ENCODE data around the gene MYH15. TPM values are rescaled to one million over a fixed set of nuclear protein-coding genes. Genes with fewer than 3 reads are reported as not detected.

Gene MYH15
- total and polyA plus RNA-seq, 7 donors, result under 0.01 to 0.60 (median 0.31) TPM; not detected in 3

GRCh38 chr3:108414007-108414406 is 96.4 kb downstream of the MYH15 start:
- no peaks in the 10 kb centered on the region for H3K36me3 ChIP-seq
- 92 to 96% methylated on average over 5 of the region's 5 CpGs for WGBS, 2 donors
- intact Hi-C loops (cut with DNase I), result no loop called here

DNA sequence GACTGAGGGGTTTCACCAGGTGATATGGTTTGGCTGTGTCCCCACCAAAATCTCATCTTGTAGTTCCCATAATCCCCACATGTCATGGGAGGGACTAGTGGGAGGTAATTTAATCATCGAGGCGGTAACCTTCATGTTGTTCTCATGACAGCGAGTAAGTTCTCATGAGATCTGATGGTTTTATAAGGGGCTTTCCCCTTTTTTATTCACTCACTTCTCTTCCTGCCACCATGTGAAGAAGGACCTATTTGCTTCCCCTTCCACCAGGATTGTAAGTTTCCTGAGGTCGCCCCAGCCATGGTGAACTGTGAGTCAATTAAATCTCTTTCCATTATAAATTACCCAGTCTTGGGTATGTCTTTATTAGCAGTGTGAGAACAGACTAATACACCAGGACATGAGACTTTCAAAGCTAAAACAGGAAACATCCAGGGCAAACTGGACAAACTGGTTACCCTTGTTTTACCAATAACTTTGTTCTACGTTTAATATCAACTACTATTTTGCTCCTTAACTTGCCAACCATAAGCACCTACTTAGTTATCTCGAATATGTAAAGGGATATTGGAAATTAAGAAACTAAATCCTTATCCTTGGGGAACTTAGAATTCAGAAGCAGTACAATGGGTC is 98.2 kb downstream of the MYH15 start:
- intact Hi-C loops (cut with DNase I), result no loop called here
- TF ChIP-seq POLR2AphosphoS5 (IDR thresholded peaks at IDR 0.05), result no peak
- no peak for TF ChIP-seq EP300 (IDR thresholded peaks at IDR 0.05)
- no peak for TF ChIP-seq CTCF (IDR thresholded peaks at IDR 0.05)
- TF ChIP-seq POLR2A (IDR thresholded peaks at IDR 0.05), result no peak
- DNase-seq, result no peak
- 67 to 83% methylated on average over 6 of the region's 6 CpGs for WGBS, 2 donors
- Histone ChIP-seq H3K36me3 (no peaks in the 10 kb centered on the region), H3K9me3 (no peaks in the 10 kb centered on the region), H3K27ac (no peak overlapping the region), H3K4me1 (no peaks in the 10 kb centered on the region), H3K4me3 (no peak overlapping the region), H3K27me3 (no peaks in the 10 kb centered on the region)

More at GRCh38 chr3:108414007-108414406, 96.4 kb downstream of the MYH15 start:
- no peaks in the 10 kb centered on the region for H3K9me3 ChIP-seq
- no peaks in the 10 kb centered on the region for H3K27me3 ChIP-seq
- no peak overlapping the region for H3K4me3 ChIP-seq
- H3K4me1 ChIP-seq, result no peaks in the 10 kb centered on the region
- H3K27ac ChIP-seq, result no peak overlapping the region
- TF ChIP-seq POLR2AphosphoS5 (IDR thresholded peaks at IDR 0.05) (no peak), EP300 (IDR thresholded peaks at IDR 0.05) (no peak), POLR2A (IDR thresholded peaks at IDR 0.05) (no peak), CTCF (IDR thresholded peaks at IDR 0.05) (no peak)
- DNase-seq, result no peak

- Histone ChIP-seq H3K4me3 (no peak overlapping the region), H3K36me3 (no peaks in the 10 kb centered on the region), H3K27ac (no peak overlapping the region), H3K27me3 (no peaks in the 10 kb centered on the region), H3K9me3 (no peaks in the 10 kb centered on the region), H3K4me1 (peaks cover 0 to 8% (median 0%) of the 10 kb centered on the region in 4 donors)
- no peak for DNase-seq
- TF ChIP-seq CTCF (IDR thresholded peaks at IDR 0.05) (no peak), POLR2AphosphoS5 (IDR thresholded peaks at IDR 0.05) (no peak), EP300 (IDR thresholded peaks at IDR 0.05) (no peak), POLR2A (IDR thresholded peaks at IDR 0.05) (no peak)
- intact Hi-C loops (cut with DNase I), result no loop called here
- 93 to 96% methylated on average over 11 of the region's 11 CpGs for WGBS, 2 donors
These were observed 99.8 kb downstream of the MYH15 start for GRCh38 chr3:108410531-108410984.

DNA sequence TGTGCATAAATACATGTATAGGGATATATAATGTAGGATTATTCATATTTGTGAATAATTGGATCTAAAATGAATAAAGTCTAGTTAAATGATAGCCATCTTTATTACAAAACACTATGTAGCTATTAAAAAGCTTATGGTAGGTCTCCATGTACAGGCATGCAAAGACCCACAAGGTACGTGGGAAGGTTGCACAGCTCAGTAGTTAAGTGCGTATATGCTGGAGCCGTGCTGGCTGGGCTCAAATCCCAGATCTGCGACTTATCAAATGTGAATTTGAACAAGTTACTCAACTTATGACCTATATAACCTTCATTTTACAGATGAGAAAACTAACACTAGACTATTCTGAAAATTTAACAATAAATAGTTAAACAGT is 100.6 kb downstream of the MYH15 start:
- no peak for TF ChIP-seq POLR2A (IDR thresholded peaks at IDR 0.05)
- no peak for TF ChIP-seq CTCF (IDR thresholded peaks at IDR 0.05)
- TF ChIP-seq POLR2AphosphoS5 (IDR thresholded peaks at IDR 0.05), result no peak
- no peak for TF ChIP-seq EP300 (IDR thresholded peaks at IDR 0.05)
- Histone ChIP-seq H3K4me3 (no peak overlapping the region), H3K9me3 (no peaks in the 10 kb centered on the region), H3K36me3 (no peaks in the 10 kb centered on the region), H3K27me3 (no peaks in the 10 kb centered on the region), H3K4me1 (peaks cover 0 to 8% (median 0%) of the 10 kb centered on the region in 4 donors), H3K27ac (no peak overlapping the region)
- intact Hi-C loops (cut with DNase I), result loop anchor here (10.0 kb wide), 1 partner anchor 465 kb away; no protein-coding TSS in a partner anchor
- WGBS, 2 donors, result 87 to 93% methylated on average over 4 of the region's 4 CpGs
- no peak for DNase-seq
